Epithelial cell of esophagus (primary cell): ENCODE results near the gene RNF166.

Experiments used
- DNase-seq: peaks from one replicate; pipeline ENCODE4 v3.0.0; 2010; ENCODE audit warnings: low read depth
- H3K4me3 ChIP-seq: 2 replicates; pipeline ENCODE4 v1.5.1; 2011; ENCODE audit warnings: mild to moderate bottlenecking, low read length, control low read depth
- CTCF ChIP-seq: IDR thresholded peaks from 2 replicates; pipeline ENCODE4 v1.5.1; 2011; ENCODE audit warnings: low read depth, mild to moderate bottlenecking, low read length, control low read depth, inconsistent platforms; ENCODE audit not compliant: insufficient read depth; ENCODE audit errors: missing control alignments

RNF166 gene

GRCh38 chr16:88659160-88659559 is 47.0 kb downstream of the RNF166 start:
- no peak for DNase-seq
- TF ChIP-seq CTCF, result no peak
- no peak overlapping the region for H3K4me3 ChIP-seq

DNA sequence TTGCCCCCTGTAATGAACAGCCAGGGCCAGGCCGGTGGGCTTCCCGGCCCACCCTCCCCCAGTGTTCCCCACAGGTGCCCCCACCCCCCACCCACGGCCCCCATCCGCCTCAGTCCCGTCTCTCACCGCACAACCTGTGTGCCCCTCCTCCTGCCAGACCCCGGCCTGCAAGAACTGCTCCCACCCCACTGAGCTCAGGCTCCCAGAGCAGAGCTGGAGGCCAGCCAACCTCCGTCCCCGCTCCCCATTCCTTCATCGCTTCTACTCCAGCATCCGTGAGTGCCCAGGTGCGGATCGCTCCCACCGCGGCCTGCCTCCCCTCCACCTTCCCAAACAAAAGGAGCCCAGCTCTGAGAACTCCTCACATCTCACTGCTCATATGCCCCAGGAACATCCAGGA is 47.5 kb downstream of the RNF166 start:
- no peak overlapping the region for H3K4me3 ChIP-seq
- DNase-seq, result no peak
- TF ChIP-seq CTCF, result no peak

- H3K4me3 ChIP-seq, result no peak overlapping the region
- no peak for DNase-seq
- TF ChIP-seq CTCF, result no peak
Measured at GRCh38 chr16:88657371-88657770, 48.8 kb downstream of the RNF166 start.

DNA sequence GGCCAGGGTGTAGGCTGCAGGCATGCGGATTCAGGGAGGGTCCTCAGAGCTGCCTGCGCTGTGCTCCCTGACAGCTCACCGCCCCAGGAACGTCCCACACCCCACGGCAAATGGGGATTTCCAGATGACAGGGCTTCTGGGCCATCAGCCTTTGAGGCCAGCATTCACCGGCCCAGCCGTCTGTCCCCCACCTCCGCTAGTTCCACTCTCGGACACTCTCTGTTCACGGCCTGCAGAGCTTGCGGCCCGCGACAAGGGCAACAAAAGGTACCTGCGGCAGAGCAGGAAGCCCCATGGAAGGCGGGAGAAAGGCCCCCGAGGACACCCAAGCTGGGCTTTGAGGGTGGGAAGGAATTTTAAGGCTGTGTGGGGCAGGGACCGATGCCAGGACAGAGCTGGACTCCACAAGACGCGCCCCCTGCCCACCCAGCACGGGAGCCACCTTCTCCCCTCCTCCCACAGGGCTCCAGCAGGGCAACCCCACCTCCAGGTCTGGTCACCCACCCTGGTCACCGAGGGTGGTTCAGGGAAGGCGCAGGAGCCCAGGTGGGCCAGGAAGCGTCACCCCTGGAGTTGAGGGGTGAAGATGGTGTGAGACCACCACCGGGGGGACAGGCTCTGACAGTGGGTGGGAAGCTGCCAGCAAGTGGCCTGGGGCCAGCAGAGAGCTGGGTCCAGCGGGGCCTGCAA is 49.8 kb downstream of the RNF166 start:
- H3K4me3 ChIP-seq, result no peak overlapping the region
- DNase-seq, result no peak
- TF ChIP-seq CTCF, result no peak

DNA sequence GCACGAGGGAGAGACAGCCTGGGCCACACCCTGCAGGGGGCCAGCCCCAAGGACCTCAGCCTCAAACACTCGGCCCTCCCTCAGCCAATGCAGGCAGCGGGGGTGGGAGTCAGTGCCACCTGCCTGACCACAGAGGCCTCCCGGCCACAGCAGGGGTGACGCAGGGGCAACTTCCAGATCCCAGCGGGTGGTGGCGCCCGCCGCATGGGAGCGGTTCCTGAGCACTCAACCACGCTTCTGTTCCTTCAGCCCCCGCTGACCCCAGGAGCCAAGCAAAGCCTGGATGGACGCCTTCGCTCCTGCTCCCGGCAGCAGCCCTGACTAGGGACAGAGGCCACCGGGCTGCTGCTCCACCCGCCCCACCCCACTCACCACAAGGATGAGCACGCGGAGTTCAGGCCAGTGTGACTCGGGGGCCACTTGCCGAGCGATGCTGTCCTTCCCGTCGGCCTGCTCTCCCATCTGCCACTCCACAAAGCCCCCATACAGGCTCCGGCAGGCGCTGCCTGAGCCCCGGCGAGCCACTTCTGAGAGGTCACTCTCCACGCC is 50.4 kb downstream of the RNF166 start:
- no peak overlapping the region for H3K4me3 ChIP-seq
- no peak for DNase-seq
- no peak for TF ChIP-seq CTCF

DNA sequence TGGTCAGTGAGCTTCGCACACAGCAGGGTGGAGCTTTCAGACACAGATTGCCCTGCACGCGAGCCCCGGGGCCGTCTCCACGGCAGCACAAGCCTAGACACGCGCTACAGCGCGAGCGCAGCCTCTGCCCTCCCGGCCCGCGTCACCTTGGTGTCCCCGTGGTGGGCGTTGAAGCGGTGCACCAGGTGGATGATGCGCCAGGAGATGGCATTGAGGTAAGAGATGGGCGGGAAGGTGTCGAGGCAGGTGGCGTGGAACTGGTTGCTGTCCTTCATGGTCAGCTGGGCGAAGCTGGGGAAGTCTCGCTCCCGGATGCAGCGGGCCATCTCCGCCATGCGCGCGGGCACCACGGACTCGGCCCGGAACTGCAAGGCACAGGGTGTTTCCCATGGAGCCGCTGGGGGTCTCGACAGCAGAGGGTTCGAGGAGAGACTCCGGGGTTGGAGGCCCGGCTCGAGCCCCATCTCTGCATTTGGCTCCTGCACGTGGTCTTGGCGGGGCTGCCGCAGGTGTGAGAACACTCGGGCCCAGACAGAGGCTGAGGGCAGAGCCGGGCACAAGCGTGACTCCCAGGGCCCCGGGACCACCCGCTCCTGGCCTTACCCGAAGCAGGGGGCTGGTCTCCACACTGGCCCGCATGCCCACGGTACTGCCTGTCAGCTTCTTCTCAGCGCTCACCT is 51.0 kb downstream of the RNF166 start:
- TF ChIP-seq CTCF, result no peak
- DNase-seq, result no peak
- no peak overlapping the region for H3K4me3 ChIP-seq
